Smooth muscle cell (in vitro differentiated cells): ENCODE measurements around the gene FARP1. TPM values are rescaled to one million over a fixed set of nuclear protein-coding genes. Genes with fewer than 3 reads are reported as not detected.

Experiments used
- DNase-seq: peaks from one replicate; lab custom pipeline; 2025; ENCODE audit not compliant: unreplicated experiment; lab: John Stamatoyannopoulos, UW
- H2AFZ ChIP-seq: fragments of 200-600 bp; sonication (generic); 2 replicates; pipeline ENCODE4 v1.6.0; 2016; ENCODE audit warnings: antibody characterized with exemption, low read depth, mild to moderate bottlenecking
- H3F3A ChIP-seq: fragments of 200-600 bp; sonication (generic); 2 replicates; pipeline ENCODE4 v1.6.0; 2017; ENCODE audit warnings: antibody characterized with exemption, low read depth
- H3K27ac ChIP-seq: fragments of 200-600 bp; sonication (generic); 2 replicates; pipeline ENCODE4 v1.5.1; 2016; ENCODE audit warnings: low read depth, mild to moderate bottlenecking
- H3K27me3 ChIP-seq: fragments of 200-600 bp; sonication (generic); 2 replicates; pipeline ENCODE4 v1.6.1; 2016; ENCODE audit warnings: low read depth, mild to moderate bottlenecking
- H3K36me3 ChIP-seq: fragments of 200-600 bp; sonication (generic); 2 replicates; pipeline ENCODE4 v1.5.1; 2016; ENCODE audit warnings: low read depth
- H3K4me1 ChIP-seq: fragments of 200-600 bp; sonication (generic); 2 replicates; pipeline ENCODE4 v1.5.1; 2016; ENCODE audit warnings: low read depth
- H3K4me2 ChIP-seq: fragments of 200-600 bp; sonication (generic); 2 replicates; pipeline ENCODE4 v1.6.0; 2016; ENCODE audit warnings: mild to moderate bottlenecking
- H3K4me3 ChIP-seq: fragments of 200-600 bp; sonication (generic); 2 replicates; pipeline ENCODE4 v1.5.1; 2016; ENCODE audit warnings: mild to moderate bottlenecking
- H3K79me2 ChIP-seq: fragments of 200-600 bp; sonication (generic); 2 replicates; pipeline ENCODE4 v1.6.0; 2016; ENCODE audit warnings: low read depth, mild to moderate bottlenecking
- H3K9ac ChIP-seq: fragments of 200-600 bp; sonication (generic); 2 replicates; pipeline ENCODE4 v1.6.0; 2016; ENCODE audit warnings: low read depth
- H3K9me3 ChIP-seq: fragments of 200-600 bp; sonication (generic); replicated peaks from 2 replicates; pipeline ENCODE4 v1.5.1; 2016; ENCODE audit warnings: low read depth
- H4K20me1 ChIP-seq: fragments of 200-600 bp; sonication (generic); 2 replicates; pipeline ENCODE4 v1.6.0; 2016; ENCODE audit warnings: low read depth
- WGBS: methylation state at CpG from one replicate; pipeline ENCODE4 v1.1.7; 2016; ENCODE audit warnings: low lambda C conversion rate; 5-methylcytosine and 5-hydroxymethylcytosine counted together
- polyA plus RNA-seq: library from polyadenylated mRNA; unstranded; fragments of >200 nt; fragmentation: Nextera tagmentation; extraction: Ambion mirVana; gene quantifications from 2 replicates; pipeline ENCODE4 v1.2.1, GENCODE V29; 2016
- total RNA-seq: library from RNA; depleted of rRNA; stranded (reverse); fragments of >200 nt; gene quantifications from 2 replicates; pipeline ENCODE4 v1.2.3, GENCODE V29; 2014
- TF ChIP-seq, protein P1 (sequence below): fragments of 200-600 bp; sonication (generic); IDR thresholded peaks from 2 replicates; pipeline ENCODE4 v1.5.1; 2017; ENCODE audit warnings: borderline replicate concordance, mild to moderate bottlenecking, antibody characterized with exemption; ENCODE audit not compliant: insufficient read depth, poor library complexity, severe bottlenecking

FARP1 gene
- total and polyA plus RNA-seq, 2 experiments from 2014 or later: 59.4 to 104 TPM

DNA sequence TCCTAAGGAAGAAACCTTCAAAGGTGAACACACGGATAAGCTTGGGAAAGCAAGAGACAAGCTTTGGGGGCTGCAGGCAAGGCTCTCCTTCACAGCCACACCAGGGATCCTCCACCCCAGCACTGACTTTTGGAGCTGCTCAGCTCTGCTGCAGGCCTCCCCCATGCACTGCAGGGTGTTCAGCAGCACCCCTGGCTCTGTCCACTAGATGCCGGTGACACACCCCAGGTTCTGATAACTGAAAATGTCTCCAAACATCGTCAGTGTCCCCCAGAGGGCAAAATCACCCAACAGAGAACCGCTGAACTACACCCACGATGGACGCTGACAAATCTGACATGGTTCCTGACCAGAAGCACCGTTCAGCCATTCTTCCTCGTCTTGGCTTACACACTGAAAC lies 343.5 kb downstream of the FARP1 start:
- H3K79me2 ChIP-seq: peaks cover 86% of the 10 kb centered on the region

DNA sequence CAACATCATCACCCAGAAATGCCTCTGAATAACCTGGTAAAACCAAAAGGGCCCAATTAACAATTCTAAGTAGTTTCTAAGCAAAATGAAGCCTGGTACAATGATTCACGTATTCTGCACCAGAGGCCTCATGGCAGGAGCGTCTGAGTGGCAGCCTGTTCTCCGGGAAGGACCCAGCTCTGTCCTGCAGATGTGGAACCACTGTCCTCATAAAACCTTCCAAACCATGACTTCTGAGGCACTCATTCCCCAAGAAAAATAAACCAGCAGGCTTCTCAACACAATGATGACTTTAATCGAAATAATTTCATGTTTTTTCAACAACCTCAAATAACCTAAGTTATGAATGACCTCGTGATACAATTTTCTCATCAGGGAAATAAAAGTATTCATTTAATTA lies 344.1 kb downstream of the FARP1 start:
- TF ChIP-seq, protein P1, sequence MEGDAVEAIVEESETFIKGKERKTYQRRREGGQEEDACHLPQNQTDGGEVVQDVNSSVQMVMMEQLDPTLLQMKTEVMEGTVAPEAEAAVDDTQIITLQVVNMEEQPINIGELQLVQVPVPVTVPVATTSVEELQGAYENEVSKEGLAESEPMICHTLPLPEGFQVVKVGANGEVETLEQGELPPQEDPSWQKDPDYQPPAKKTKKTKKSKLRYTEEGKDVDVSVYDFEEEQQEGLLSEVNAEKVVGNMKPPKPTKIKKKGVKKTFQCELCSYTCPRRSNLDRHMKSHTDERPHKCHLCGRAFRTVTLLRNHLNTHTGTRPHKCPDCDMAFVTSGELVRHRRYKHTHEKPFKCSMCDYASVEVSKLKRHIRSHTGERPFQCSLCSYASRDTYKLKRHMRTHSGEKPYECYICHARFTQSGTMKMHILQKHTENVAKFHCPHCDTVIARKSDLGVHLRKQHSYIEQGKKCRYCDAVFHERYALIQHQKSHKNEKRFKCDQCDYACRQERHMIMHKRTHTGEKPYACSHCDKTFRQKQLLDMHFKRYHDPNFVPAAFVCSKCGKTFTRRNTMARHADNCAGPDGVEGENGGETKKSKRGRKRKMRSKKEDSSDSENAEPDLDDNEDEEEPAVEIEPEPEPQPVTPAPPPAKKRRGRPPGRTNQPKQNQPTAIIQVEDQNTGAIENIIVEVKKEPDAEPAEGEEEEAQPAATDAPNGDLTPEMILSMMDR: no peak
- Histone ChIP-seq H3K79me2 (peaks cover 86% of the 10 kb centered on the region), H3K27me3 (no peaks in the 10 kb centered on the region), H2AFZ (no peak overlapping the region), H3K4me1 (peaks cover 39% of the 10 kb centered on the region), H3K4me2 (no peak overlapping the region), H3K27ac (peak overlapping the region; percentile 40), H3K9me3 (no peaks in the 10 kb centered on the region), H3K36me3 (no peaks in the 10 kb centered on the region), H3F3A (peaks cover 14% of the 10 kb centered on the region), H4K20me1 (peaks cover 85% of the 10 kb centered on the region), H3K4me3 (no peak overlapping the region), H3K9ac (no peak overlapping the region)
- DNase-seq: no peak
- 48% methylated on average over 5 of the region's 5 CpGs for WGBS

More for the DNA sequence above, 343.5 kb downstream of the FARP1 start:
- H3K9ac ChIP-seq: no peak overlapping the region
- H2AFZ ChIP-seq: no peak overlapping the region
- peaks cover 86% of the 10 kb centered on the region for H4K20me1 ChIP-seq
- TF ChIP-seq, protein P1: no peak
- H3K9me3 ChIP-seq: no peaks in the 10 kb centered on the region
- no peak overlapping the region for H3K4me3 ChIP-seq
- 89% methylated on average over 8 of the region's 8 CpGs for WGBS
- H3F3A ChIP-seq: peaks cover 14% of the 10 kb centered on the region
- no peak overlapping the region for H3K4me2 ChIP-seq
- H3K4me1 ChIP-seq: peaks cover 38% of the 10 kb centered on the region
- no peaks in the 10 kb centered on the region for H3K27me3 ChIP-seq
- H3K36me3 ChIP-seq: no peaks in the 10 kb centered on the region
- no peak for DNase-seq
- H3K27ac ChIP-seq: peak overlapping the region; percentile 40

- DNase-seq: no peak
- Histone ChIP-seq H3K27me3 (no peaks in the 10 kb centered on the region), H3K9ac (no peak overlapping the region), H3F3A (peaks cover 14% of the 10 kb centered on the region), H4K20me1 (peaks cover 85% of the 10 kb centered on the region), H3K4me3 (no peak overlapping the region), H3K4me1 (peaks cover 44% of the 10 kb centered on the region), H2AFZ (no peak overlapping the region), H3K27ac (peak overlapping the region; percentile 40), H3K9me3 (no peaks in the 10 kb centered on the region), H3K36me3 (no peaks in the 10 kb centered on the region), H3K79me2 (peaks cover 86% of the 10 kb centered on the region), H3K4me2 (no peak overlapping the region)
- TF ChIP-seq, protein P1: no peak
- 92% methylated on average over 5 of the region's 5 CpGs for WGBS
Measured at GRCh38 chr13:98487522-98487921, 344.6 kb downstream of the FARP1 start.

- DNase-seq: no peak
- peaks cover 83% of the 10 kb centered on the region for H4K20me1 ChIP-seq
- peak overlapping the region; percentile 7 for H3K27ac ChIP-seq
- H3K4me1 ChIP-seq: peaks cover 44% of the 10 kb centered on the region
- TF ChIP-seq, protein P1: no peak
- peaks cover 11% of the 10 kb centered on the region for H3F3A ChIP-seq
- H3K36me3 ChIP-seq: no peaks in the 10 kb centered on the region
- 89% methylated on average over 11 of the region's 11 CpGs for WGBS
- peaks cover 87% of the 10 kb centered on the region for H3K79me2 ChIP-seq
- H3K27me3 ChIP-seq: no peaks in the 10 kb centered on the region
- H2AFZ ChIP-seq: no peak overlapping the region
- no peak overlapping the region for H3K9ac ChIP-seq
- H3K4me3 ChIP-seq: no peak overlapping the region
- no peaks in the 10 kb centered on the region for H3K9me3 ChIP-seq
- no peak overlapping the region for H3K4me2 ChIP-seq
Measured at GRCh38 chr13:98488736-98489135, 345.8 kb downstream of the FARP1 start.
